ENCODE measurements around the gene UBFD1.
A peak's percentile ranks its signal among the peaks of the same experiment; 100 is the strongest.

UBFD1 gene, protein sequence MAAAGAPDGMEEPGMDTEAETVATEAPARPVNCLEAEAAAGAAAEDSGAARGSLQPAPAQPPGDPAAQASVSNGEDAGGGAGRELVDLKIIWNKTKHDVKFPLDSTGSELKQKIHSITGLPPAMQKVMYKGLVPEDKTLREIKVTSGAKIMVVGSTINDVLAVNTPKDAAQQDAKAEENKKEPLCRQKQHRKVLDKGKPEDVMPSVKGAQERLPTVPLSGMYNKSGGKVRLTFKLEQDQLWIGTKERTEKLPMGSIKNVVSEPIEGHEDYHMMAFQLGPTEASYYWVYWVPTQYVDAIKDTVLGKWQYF

DNA sequence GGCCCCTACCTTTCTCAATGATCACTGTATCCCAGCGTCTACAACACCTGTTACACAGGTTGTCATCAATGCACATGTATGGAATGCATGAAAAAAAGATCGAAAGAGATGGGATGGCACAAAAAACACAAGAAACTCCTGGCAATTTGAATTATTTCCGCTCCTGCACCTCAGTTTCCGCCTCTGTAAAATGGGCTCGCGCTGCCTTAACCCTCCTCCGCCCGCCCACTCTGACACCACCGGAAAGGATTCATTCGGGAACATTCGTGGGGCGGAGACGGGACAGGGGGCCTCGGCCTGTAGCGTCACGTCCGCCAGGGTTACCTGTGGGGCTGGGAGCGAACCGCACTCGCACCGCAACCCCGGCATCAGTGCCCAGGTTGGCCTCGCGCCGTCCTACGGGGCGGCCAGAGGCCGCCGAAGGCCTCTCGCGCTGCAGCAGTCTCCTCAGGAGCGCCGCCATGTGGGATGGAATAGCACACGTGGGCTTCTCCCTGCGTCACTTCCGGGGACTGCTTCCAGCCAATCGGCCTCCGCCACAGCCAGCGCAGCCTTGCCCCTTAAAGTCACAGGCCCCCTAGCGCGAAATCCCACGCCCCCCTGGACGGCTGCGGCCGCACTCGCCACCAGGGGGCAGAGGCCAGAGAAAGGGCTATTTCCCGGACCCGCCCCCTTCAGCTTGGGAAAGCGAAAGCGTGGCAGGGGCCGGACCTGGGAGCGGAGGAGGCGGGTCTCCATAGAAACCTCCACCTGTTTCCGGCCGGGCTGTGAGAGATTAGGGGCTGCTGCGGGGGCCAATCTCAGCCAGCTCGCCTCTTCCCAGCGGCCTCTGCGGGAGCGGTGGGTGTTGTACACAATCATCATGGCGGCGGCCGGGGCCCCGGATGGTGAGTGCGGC lies at the start of gene UBFD1, which contains the start of gene EARS2:
TSS of gene UBFD1 (plus strand) at position 847 of the 898 bp plus-strand sequence. CDS start at position 863, 16 bp downstream.
TSS of gene EARS2 (minus strand) at position 470 of the 898 bp plus-strand sequence. CDS start at position 463, 7 bp downstream.
- Histone ChIP-seq H3K36me3 (ENCODE audit: insufficient read depth, low read length) (peaks cover 45% of the 10 kb centered on the region), H3K4me3 (ENCODE audit: low read depth, low read length, poor library complexity, severe bottlenecking) (peak within 1 kb of the TSS; percentile 82), H3K9me3 (ENCODE audit: low read length) (no peaks in the 10 kb centered on the region), H3K4me2 (ENCODE audit: low read length) (peak within 1 kb of the TSS; percentile 84), H3K79me2 (ENCODE audit: insufficient read depth, low read length) (peaks cover 27% of the 10 kb centered on the region), H3K27ac (ENCODE audit: low read depth, low read length, poor library complexity, severe bottlenecking) (peak within 1 kb of the TSS; percentile 66), H3K4me1 (ENCODE audit: insufficient read depth, low read length, severe bottlenecking) (peaks cover 34% of the 10 kb centered on the region), H3F3A (ENCODE audit: insufficient read depth, low read length) (no peaks in the 10 kb centered on the region), H4K20me1 (ENCODE audit: insufficient read depth, low read length) (no peaks in the 10 kb centered on the region), H3K9ac (ENCODE audit: low read length) (peak within 1 kb of the TSS; percentile 82), H3K27me3 (ENCODE audit: insufficient read depth, low read length) (no peaks in the 10 kb centered on the region), H2AFZ (ENCODE audit: low read length) (no peak within 1 kb of the TSS), H3K9me2 (ENCODE audit: low read depth, low read length) (no peaks in the 10 kb centered on the region)
- no peak for TF ChIP-seq EZH2 (IDR thresholded peaks at IDR 0.05; ENCODE audit: borderline replicate concordance, low read length)
- TF ChIP-seq, protein P1, sequence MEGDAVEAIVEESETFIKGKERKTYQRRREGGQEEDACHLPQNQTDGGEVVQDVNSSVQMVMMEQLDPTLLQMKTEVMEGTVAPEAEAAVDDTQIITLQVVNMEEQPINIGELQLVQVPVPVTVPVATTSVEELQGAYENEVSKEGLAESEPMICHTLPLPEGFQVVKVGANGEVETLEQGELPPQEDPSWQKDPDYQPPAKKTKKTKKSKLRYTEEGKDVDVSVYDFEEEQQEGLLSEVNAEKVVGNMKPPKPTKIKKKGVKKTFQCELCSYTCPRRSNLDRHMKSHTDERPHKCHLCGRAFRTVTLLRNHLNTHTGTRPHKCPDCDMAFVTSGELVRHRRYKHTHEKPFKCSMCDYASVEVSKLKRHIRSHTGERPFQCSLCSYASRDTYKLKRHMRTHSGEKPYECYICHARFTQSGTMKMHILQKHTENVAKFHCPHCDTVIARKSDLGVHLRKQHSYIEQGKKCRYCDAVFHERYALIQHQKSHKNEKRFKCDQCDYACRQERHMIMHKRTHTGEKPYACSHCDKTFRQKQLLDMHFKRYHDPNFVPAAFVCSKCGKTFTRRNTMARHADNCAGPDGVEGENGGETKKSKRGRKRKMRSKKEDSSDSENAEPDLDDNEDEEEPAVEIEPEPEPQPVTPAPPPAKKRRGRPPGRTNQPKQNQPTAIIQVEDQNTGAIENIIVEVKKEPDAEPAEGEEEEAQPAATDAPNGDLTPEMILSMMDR (IDR thresholded peaks at IDR 0.05; ENCODE audit: low read length): peak; percentile 77

DNA sequence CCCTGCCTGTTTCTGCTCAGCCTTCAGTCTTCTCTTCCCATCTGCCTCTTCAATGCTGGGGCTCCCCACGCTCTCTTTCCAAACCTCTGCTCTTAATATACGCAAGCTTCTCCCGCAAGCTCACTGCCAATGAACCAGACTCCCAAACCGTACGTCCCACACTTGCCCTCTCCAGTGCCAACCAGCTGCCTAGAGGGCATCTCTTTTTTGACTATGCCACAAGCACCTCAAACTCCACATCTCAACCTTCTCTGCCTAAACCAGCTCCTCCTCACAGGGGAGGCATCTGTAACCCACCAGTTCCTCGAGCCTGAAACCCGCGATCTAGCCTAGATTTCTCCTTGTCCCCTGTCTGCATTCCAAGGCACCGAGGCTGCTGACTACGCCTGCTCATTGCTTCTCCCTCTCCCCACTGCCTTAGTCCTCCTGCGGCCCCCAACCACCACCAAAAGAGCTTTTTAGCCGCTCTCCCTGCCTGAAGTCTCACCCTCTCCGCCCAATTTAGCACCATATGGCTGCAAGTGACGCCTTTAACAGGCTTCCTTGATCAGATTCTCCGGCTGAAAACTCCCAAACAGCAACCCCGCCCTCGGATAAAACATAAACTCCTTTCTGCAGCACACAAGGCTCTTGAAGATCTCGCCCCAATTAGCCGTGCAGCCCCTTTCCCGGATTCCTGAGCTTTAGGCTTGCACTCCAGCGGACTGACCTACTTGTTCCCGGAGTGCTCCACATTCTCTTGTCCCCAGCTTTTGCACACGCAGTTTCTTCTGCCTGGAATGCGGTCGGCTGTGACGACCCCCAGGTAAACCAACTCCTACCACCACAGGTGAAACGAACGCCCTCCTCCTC lies 48.7 kb upstream of the UBFD1 start:
- H3K4me2 ChIP-seq (ENCODE audit: low read length): peak overlapping the region; percentile 90
- peaks cover 9% of the 10 kb centered on the region; the same call in 1 of the 2 replicates for H3F3A ChIP-seq (ENCODE audit: insufficient read depth, low read length)
- H3K79me2 ChIP-seq (ENCODE audit: insufficient read depth, low read length): peaks cover 61% of the 10 kb centered on the region
- peak overlapping the region; percentile 95 for H3K4me3 ChIP-seq (ENCODE audit: low read depth, low read length, poor library complexity, severe bottlenecking)
- H4K20me1 ChIP-seq (ENCODE audit: insufficient read depth, low read length): no peaks in the 10 kb centered on the region
- H3K9me3 ChIP-seq (ENCODE audit: low read length): no peaks in the 10 kb centered on the region
- TF ChIP-seq, protein P1 (IDR thresholded peaks at IDR 0.05; ENCODE audit: low read length): no peak
- H3K27ac ChIP-seq (ENCODE audit: low read depth, low read length, poor library complexity, severe bottlenecking): peak overlapping the region; percentile 68
- peaks cover 68% of the 10 kb centered on the region for H3K4me1 ChIP-seq (ENCODE audit: insufficient read depth, low read length, severe bottlenecking)
- no peaks in the 10 kb centered on the region for H3K9me2 ChIP-seq (ENCODE audit: low read depth, low read length)
- H3K36me3 ChIP-seq (ENCODE audit: insufficient read depth, low read length): peaks cover 23% of the 10 kb centered on the region; the same call in 1 of the 2 replicates
- peak overlapping the region; percentile 86 for H3K9ac ChIP-seq (ENCODE audit: low read length)
- H2AFZ ChIP-seq (ENCODE audit: low read length): no peak overlapping the region
- no peaks in the 10 kb centered on the region for H3K27me3 ChIP-seq (ENCODE audit: insufficient read depth, low read length)

DNA sequence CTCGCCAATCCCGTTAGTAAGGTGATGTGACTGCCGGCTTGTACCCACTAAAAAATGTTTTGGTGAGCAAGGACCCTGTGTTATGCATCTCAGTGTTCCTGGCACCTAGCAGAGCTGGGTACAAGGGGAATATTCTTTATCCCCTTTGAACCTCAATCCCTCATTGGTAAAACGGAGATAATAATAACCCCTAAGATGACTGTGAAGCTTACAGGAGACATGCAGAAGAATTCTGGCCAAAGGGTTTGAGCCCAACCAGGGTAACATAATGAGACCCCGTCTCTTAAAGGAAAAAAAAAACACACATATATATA lies 48.1 kb upstream of the UBFD1 start:
- peak overlapping the region; percentile 95 for H3K4me3 ChIP-seq (ENCODE audit: low read depth, low read length, poor library complexity, severe bottlenecking)
- no peaks in the 10 kb centered on the region for H3K27me3 ChIP-seq (ENCODE audit: insufficient read depth, low read length)
- H3K9ac ChIP-seq (ENCODE audit: low read length): peak overlapping the region; percentile 86
- H3K9me2 ChIP-seq (ENCODE audit: low read depth, low read length): no peaks in the 10 kb centered on the region
- H4K20me1 ChIP-seq (ENCODE audit: insufficient read depth, low read length): no peaks in the 10 kb centered on the region
- H3K79me2 ChIP-seq (ENCODE audit: insufficient read depth, low read length): peaks cover 55% of the 10 kb centered on the region
- H3K27ac ChIP-seq (ENCODE audit: low read depth, low read length, poor library complexity, severe bottlenecking): peak overlapping the region; percentile 68
- no peak overlapping the region for H2AFZ ChIP-seq (ENCODE audit: low read length)
- H3K4me2 ChIP-seq (ENCODE audit: low read length): peak overlapping the region; percentile 90
- H3K4me1 ChIP-seq (ENCODE audit: insufficient read depth, low read length, severe bottlenecking): peaks cover 62% of the 10 kb centered on the region
- peaks cover 23% of the 10 kb centered on the region; the same call in 1 of the 2 replicates for H3K36me3 ChIP-seq (ENCODE audit: insufficient read depth, low read length)
- TF ChIP-seq EZH2 (IDR thresholded peaks at IDR 0.05; ENCODE audit: borderline replicate concordance, low read length): no peak
- TF ChIP-seq, protein P1 (IDR thresholded peaks at IDR 0.05; ENCODE audit: low read length): no peak
- H3K9me3 ChIP-seq (ENCODE audit: low read length): no peaks in the 10 kb centered on the region
- H3F3A ChIP-seq (ENCODE audit: insufficient read depth, low read length): peaks cover 9% of the 10 kb centered on the region; the same call in 1 of the 2 replicates

Measured in OCI-LY1 (cell line).